Hindlimb muscle (tissue), 1 donor: ENCODE results near the gene DIS3. TPM values are rescaled to one million over a fixed set of nuclear protein-coding genes. Genes with fewer than 3 reads are reported as not detected.
"Not testable (repeated sequence)": the region's sequence is repeated elsewhere in the genome, so short reads cannot be mapped to it uniquely, and the experiment has no call there.

ENCODE experiments used
- DNase-seq: peaks from one replicate; pipeline ENCODE4 v3.0.0-alpha.2; 2013
- polyA plus RNA-seq: library from polyadenylated mRNA; unstranded; fragments of 120-200 nt; gene quantifications from one replicate; pipeline ENCODE4 v1.2.1, GENCODE V29; 2013; ENCODE audit not compliant: insufficient read length

Gene DIS3
- polyA plus RNA-seq, 1 donor: 17.2 TPM

GRCh38 chr13:72737033-72737432 is 44.7 kb downstream of the DIS3 start:
- DNase-seq: no peak

GRCh38 chr13:72728290-72728605 is 53.5 kb downstream of the DIS3 start:
- no peak for DNase-seq

- peak; percentile 99 for DNase-seq
Measured at GRCh38 chr13:72727417-72728289, 54.0 kb downstream of the DIS3 start, which contains the start of the genes BORA and MZT1. BORA (plus strand) TSS chr13:72727923; CDS start chr13:72728941, 1,018 bp downstream. MZT1 (minus strand) TSS chr13:72727629; CDS start chr13:72727602, 27 bp downstream.

- DNase-seq: no peak
Measured at GRCh38 chr13:72726726-72727416, 54.8 kb downstream of the DIS3 start.

- not testable (repeated sequence) for DNase-seq
Measured at GRCh38 chr13:72726185-72726584, 55.5 kb downstream of the DIS3 start.

GRCh38 chr13:72716776-72717175 is 64.9 kb downstream of the DIS3 start:
- no peak for DNase-seq

Other genes starting within 250 kb of the DIS3 start
- gene MZT1, start 54.3 kb downstream of the DIS3 start, polyA plus RNA-seq: 24.1 TPM
- 3.6 TPM for gene BORA, start 54.0 kb downstream of the DIS3 start, polyA plus RNA-seq
- 19.1 TPM for gene PIBF1, start 233 bp upstream of the DIS3 start, polyA plus RNA-seq